ENCODE results near the gene SLC18B1.

SLC18B1 gene

GRCh38 chr6:132736239-132736638, 62.2 kb downstream of the SLC18B1 start:
- no peak for DNase-seq

DNA sequence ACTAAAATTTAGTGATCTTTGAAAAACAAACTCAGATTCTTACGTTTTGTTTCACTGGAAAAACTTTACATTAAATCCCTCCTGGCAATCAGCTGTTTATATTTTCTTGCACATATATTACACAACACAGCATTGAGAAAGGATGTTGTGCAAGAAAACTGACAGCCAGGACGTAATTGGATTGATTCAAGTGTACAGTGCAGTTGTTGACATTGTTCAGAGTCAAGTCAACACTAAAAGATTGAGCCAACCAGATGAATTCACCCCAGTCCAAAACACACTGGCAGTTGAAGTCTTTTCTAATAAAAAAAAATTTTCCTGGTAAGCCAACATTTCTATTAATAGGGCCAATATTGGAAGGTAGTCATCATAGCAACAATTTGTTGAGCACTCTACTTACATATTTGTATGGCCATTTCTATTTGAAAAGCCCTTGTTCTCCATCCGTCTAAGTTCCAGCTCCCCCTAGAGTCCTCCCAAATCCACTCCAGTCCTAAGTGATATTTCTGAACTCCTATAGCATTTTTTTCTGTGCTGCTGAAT, 63.7 kb downstream of the SLC18B1 start:
- DNase-seq, result no peak

DNA sequence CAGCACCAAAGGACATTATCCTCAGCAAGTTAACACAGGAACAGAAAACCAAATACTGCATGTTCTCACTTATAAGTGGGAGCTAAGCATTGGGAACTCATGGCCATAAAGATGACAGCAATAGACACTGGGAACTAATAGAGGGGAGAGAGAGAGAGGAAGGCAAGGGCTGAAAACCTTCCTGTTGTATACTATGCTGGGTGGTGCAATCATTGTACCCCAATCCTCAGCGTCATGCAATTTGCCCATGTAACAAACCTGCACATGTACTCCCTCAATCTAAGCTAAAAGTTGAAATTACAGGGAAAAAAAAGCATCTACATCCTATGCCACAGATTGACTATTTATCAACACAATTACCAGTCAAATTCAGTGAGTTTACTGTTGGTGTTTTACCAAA, 64.6 kb downstream of the SLC18B1 start:
- no peak for DNase-seq

GRCh38 chr6:132733283-132733682, 65.2 kb downstream of the SLC18B1 start:
- no peak for DNase-seq

DNA sequence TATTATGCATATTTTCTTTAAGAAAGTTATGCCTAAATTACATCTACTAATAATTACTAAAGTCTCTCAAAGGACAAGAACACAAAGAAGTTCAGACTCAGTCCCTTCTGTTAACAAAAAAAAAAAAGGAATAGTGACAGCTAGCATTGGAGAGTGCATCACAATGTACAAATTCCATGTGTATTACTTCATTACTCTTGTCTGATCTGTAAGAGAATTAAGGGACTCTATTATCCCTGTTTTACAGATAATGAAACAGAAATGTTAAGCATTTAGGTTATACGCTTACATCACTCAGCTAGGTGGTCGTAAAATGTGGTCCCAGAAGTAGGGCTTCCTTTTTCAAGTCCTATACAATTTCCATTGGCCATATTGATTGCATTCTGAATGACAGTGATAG, 67.4 kb downstream of the SLC18B1 start:
- no peak for DNase-seq

GRCh38 chr6:132730560-132730959, 67.9 kb downstream of the SLC18B1 start:
- no peak for DNase-seq

DNA sequence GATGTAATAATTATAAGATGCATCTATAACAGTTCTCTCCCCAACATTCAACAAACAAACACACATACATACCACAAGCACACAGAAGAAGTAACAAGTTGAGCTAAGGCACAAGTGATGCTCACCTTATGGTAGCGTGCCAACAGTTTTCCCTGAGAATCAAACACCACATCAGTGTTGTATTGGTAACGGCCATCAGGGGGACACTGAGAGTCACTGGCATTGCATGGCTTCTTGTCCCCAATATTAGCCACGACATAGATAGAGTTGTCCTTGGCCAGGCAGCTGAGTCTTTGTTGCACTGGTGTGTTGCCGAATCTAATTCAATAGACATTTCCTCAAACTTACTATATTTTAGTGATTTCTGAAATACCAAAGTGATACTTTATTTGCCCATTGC, 69.8 kb downstream of the SLC18B1 start:
- no peak for DNase-seq

DNA sequence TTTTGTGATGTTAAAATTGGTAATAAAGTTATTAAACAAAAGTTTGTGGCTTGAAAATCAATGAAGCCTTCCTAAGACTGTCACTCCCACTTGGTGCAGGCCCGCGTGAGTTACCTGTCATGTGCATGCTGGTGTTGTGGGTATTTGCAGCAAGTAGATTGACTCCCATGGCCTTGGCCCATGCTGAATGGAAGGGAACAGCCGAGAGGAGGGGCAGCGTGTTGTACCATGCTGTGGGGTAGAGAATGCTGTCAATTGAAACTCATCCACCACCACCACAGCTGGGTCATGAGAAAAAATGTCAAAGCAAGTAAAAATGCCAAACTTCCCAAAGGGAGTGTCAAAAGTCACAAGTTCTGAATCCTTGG, 71.8 kb downstream of the SLC18B1 start:
- DNase-seq, result no peak

DNA sequence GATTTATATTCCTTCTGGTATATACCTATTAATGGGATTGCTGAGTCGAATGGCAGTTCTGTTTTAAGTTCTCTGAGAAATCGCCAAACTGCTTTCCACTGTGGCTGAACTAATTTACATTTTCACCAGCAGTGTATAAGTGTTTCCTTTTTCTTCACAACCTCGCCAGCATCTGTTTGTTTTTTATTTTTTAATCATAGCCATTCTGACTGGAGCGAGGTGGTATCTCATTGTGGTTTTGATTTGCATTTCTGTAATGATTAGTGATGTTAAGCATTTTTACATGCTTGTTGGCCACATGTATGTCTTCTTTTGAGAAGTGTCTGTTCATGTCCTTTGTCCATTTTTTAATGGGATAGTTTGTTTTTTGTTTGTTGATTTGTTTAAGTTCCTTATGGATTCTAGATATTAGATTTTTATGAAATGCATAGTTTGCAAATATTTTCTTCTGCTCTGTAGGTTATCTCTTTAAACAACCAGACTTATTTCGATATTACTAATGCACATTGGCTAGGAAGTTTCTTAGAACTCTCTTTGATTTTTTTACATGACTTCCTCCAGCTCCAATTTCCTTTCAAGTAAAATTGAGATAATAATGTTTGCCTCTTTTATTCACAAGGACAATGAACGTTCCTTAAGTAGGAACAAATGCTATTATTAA, 72.4 kb downstream of the SLC18B1 start:
- DNase-seq, result no peak

- no peak for DNase-seq
Observed at GRCh38 chr6:132725471-132725870, 73.0 kb downstream of the SLC18B1 start.

DNA sequence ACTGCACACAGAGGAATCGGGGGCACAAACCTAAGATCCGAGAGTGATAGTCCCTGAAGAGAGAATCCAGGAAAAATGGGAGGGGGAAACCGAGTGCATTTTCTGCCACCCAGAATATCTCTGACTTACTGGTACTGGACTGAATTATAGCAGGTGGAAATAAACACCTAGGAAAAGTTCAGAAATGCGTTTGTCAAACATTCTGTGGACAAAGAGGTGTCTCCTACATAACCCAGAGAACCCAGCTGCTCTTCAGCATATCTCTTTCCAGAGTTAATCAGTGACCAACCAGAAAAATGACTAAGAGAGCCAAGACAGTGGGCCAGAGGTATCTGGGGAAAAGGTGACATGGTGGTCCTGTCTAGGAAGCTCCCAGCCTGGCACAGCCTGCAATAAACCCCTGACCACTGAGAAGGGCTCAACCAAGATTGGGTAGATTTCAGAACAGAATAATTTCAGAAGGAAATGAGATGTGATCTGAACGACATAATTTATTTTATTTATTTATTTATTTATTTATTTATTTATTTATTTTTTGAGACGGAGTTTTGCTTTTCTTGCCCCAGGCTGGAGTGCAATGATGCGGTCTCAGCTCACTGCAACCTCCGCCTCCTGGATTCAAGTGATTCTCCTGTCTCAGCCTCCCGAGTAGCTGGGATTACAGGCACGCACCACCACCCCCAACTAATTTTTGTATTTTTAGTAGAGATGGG, 78.5 kb downstream of the SLC18B1 start:
- no peak for DNase-seq

Measured in SHP77 (cell line).